ENCODE measurements around the gene IER3. TPM values are rescaled to one million over a fixed set of nuclear protein-coding genes. Genes with fewer than 3 reads are reported as not detected.
"Not testable (repeated sequence)": the region's sequence is repeated elsewhere in the genome, so short reads cannot be mapped to it uniquely, and the experiment has no call there.

Gene IER3
- total RNA-seq, 1 donor from 2014 or later, result 354 TPM

DNA sequence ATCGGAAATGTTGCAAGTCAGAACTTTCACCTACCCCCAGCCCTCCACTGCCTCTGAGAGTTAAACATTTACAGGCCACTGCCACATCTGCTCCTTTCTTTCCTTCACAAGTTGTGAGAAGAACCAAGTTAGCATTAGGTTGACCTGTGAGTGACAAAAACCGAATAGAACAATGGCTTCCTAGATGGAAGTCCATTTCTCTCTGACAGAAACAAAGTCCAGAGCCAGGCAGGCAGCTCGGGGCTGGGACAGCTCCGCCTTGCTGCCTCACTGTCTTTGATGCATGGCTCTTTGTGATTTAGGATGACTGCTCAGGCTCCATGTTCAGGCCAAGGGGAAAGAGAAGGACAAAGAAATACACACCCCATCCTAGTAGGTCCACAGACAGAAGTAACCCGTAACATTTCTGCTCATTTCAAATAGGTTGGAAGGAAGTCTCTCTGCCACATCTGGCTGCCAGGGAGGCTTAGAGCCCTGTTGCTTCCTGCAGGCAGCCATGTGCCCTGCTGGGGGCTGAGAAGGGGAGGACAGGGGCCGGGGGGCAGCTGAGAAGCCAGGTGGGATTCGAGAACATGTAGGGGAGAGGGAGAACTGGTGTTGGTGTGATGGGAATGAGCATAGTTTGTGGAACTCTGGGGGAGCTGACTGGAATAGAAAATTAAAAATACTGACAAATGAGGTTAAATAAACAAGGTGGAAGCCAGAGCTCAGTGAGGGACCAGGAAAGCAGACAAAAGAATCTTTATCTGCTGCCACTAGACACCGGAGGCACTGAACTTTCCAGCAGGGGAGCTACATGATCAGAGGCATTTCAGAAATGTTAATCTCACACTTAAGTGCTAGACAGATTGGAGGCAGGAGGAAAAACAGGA is 19.5 kb upstream of the IER3 start:
- no peak for DNase-seq (ENCODE audit: low read depth)
- TF ChIP-seq, protein P1, sequence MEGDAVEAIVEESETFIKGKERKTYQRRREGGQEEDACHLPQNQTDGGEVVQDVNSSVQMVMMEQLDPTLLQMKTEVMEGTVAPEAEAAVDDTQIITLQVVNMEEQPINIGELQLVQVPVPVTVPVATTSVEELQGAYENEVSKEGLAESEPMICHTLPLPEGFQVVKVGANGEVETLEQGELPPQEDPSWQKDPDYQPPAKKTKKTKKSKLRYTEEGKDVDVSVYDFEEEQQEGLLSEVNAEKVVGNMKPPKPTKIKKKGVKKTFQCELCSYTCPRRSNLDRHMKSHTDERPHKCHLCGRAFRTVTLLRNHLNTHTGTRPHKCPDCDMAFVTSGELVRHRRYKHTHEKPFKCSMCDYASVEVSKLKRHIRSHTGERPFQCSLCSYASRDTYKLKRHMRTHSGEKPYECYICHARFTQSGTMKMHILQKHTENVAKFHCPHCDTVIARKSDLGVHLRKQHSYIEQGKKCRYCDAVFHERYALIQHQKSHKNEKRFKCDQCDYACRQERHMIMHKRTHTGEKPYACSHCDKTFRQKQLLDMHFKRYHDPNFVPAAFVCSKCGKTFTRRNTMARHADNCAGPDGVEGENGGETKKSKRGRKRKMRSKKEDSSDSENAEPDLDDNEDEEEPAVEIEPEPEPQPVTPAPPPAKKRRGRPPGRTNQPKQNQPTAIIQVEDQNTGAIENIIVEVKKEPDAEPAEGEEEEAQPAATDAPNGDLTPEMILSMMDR (conservative IDR thresholded peaks at IDR 0.05; ENCODE audit: low read depth, low read length), result peak; percentile 38
- no peak overlapping the region for H3K4me3 ChIP-seq (ENCODE audit: low read depth, low read length)

DNA sequence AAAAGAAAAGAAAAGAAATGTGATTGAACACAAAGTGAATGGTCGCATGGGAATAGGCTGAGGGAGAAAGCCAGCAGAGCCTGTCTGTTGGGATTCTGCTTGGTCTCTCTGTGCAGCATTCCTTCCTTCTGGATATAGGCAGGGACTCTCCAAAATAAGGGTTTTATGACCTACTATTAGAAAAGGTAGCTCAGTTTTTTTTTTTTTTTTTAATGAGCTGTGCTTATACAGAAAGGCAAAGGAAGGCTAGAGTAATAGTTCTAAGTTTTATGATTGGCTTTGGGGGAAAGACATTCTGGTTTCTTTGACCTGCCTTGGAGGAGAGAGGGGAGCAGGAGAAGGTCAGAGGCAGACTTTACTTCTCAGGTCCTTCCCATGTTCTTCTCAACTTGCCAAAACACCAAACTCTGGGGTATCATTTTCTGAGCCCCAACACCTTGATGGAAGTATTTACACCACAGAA is 18.8 kb upstream of the IER3 start:
- TF ChIP-seq, protein P1 (conservative IDR thresholded peaks at IDR 0.05; ENCODE audit: low read depth, low read length), result no peak
- no peak overlapping the region for H3K4me3 ChIP-seq (ENCODE audit: low read depth, low read length)
- DNase-seq (ENCODE audit: low read depth), result no peak

DNA sequence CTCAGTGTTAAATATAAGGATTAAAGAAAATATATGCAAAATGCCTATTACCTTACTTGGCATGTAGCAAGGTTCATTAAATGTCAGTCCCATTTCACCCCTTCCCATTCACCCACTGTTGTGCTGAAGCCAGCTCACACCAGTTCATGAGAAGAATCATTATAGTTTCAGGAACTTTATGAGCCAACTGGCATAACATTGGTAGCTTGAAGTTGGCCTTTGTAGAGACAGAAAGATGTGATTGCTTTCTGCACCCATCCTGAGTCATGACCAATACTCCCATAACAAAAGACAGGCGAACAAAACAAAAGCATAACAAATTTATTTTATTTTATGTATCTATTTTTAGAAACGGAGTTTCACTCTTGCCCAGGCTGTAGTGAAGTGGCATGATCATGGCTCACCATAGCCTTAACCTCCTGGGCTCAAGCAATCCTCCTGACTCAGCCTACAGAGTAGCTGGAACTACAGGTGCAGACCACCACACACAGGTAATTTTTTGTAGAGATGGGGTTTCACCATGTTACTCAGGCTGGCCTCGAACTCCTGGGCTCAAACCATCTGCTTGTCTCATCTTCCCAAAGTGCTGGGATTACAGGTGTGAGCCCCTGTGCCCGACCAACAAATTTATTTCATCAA is 17.6 kb upstream of the IER3 start:
- H3K4me3 ChIP-seq (ENCODE audit: low read depth, low read length), result no peak overlapping the region
- TF ChIP-seq, protein P1 (conservative IDR thresholded peaks at IDR 0.05; ENCODE audit: low read depth, low read length), result no peak
- no peak for DNase-seq (ENCODE audit: low read depth)

DNA sequence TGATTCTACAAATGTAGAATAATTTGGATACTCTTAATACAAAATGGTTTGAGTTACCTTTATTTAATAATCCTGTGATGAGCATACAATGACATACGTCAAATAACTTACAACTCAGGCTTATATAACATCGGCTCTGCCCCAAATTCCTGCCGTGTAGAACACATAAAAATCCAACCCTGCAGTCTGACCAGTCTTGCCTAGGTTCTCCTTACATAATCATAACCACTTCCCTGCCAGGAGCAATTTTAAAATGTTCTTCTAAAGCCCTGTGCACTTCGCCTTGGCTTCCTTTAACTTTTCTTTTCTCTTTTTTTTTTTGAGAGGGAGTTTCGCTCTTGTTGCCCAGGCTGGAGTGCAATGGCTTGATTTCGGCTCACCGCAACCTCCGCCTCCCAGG is 16.2 kb upstream of the IER3 start:
- DNase-seq (ENCODE audit: low read depth), result no peak

DNA sequence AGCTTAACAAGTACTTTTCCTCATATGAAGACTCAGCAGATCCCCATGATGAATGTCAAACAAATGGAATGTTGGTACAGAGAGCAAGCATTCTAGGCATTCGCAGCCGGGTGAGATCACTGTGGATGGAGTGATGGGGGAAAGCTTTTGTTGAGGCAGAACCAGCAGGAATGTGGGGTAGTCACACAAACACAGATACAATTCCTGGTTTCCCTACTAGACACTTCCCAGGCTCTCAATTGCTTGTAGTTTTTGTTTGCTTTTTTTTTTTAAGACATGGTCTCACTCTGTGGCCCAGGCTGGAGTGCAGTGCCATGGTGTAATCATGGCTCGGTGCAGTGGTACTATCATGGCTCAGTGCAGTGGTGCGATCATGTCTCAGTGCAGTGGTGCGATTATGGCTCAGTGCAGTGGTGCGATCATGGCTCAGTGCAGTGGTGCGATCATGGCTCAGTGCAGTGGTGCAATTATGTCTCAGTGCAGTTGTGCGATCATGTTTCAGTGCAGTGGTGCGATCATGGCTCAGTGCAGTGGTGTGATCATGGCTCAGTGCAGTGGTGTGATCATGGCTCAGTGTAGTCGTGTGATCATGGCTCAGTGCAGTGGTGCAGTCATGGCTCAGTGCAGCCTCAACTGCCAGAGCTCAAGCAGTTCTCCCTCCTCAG is 15.4 kb upstream of the IER3 start:
- no peak overlapping the region for H3K4me3 ChIP-seq (ENCODE audit: low read depth, low read length)
- TF ChIP-seq, protein P1 (conservative IDR thresholded peaks at IDR 0.05; ENCODE audit: low read depth, low read length), result no peak
- peak; percentile 98 for DNase-seq (ENCODE audit: low read depth)

More for the DNA sequence above, 16.2 kb upstream of the IER3 start:
- TF ChIP-seq, protein P1 (conservative IDR thresholded peaks at IDR 0.05; ENCODE audit: low read depth, low read length), result no peak
- H3K4me3 ChIP-seq (ENCODE audit: low read depth, low read length), result no peak overlapping the region

DNA sequence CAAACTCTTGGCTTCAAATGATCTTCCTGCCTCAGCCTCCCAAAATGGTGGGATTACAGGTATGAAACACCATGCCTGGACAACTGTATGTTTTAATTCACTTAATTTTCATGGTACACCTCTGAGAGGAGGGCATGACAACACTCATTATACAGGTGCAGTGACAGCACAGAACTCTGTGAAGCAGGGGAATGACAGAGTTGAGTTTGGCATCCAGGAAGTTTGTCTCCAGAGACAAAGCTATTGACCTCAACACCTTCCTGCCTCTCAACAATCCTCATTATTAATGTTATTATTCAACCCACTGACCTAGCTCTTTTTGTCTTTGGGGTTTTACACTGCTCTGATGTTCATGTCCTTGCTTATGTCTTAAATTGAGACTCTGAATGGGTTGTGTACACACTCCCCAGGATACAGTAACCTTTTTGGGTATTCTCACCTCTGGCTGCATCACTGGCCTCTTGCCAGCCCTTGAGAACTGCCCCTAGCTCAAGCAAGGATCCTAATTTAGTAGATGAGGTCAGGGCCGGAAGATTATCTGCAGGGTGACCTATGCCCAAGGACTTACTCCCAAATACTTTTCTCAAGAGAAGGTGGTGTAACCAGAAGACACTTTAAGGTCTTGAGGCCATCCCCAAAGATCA is 13.0 kb upstream of the IER3 start:
- H3K4me3 ChIP-seq (ENCODE audit: low read depth, low read length), result no peak overlapping the region
- TF ChIP-seq, protein P1 (conservative IDR thresholded peaks at IDR 0.05; ENCODE audit: low read depth, low read length), result no peak
- no peak for DNase-seq (ENCODE audit: low read depth)

DNA sequence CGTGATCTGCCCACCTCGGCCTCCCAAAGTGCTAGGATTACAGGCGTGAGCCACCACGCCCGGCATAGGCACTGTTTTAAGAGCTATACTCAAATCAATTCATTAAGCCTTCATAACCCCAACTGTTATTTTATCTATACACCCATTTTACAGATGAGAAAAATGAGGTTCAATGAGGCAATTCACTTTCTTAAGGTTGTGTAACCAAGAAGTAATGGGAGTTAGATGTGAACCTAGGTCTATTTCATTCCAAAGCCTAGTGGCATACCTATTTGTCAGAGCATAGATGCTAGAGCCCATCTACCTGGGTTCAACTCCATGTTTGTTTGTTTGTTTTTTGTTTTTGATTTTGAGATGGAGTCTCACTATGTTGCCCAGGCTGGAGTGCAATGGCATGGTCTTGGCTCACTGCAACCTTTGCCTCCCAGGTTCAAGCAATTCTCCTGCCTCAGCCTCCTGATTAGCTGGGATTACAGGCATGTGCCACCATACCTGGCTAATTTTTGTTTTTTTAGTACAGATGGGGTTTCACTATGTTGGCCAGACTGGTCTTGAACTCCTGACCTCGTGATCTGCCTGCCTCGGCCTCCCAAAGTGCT is 12.2 kb upstream of the IER3 start:
- not testable (repeated sequence) for H3K4me3 ChIP-seq (ENCODE audit: low read depth, low read length); DNase-seq (ENCODE audit: low read depth)

All from epithelial cell of proximal tubule (primary cell).